Panc1 (cell line): ENCODE data around the gene RCL1. TPM values are rescaled to one million over a fixed set of nuclear protein-coding genes. Genes with fewer than 3 reads are reported as not detected.

Experiments
- ATAC-seq: fragments of 200-7000 bp; cut with Tn5 transposase; 2 replicates; pipeline ENCODE4 v1.9.1; 2020; ENCODE audit warnings: mild to moderate bottlenecking, moderate library complexity
- BruUV-seq: library from RNA; stranded (reverse); fragments of 400-500 nt; replicated peaks from 2 replicates; lab custom pipeline; 2021; lab: Mats Ljungman, UMichigan
- CTCF ChIA-PET: fragments of 300-600 bp; sonication (Branson Sonifier 250); formaldehyde crosslinking; loops from one replicate; lab custom pipeline; 2022; ENCODE audit warnings: antibody characterized with exemption; lab: Charles Lee
- POLR2A ChIA-PET: fragments of 300-600 bp; sonication (Branson Sonifier 250); formaldehyde crosslinking; loops from one replicate; lab custom pipeline; 2022; ENCODE audit warnings: antibody characterized with exemption; lab: Charles Lee
- DNase-seq: peaks from one replicate; pipeline ENCODE4 v3.0.0-alpha.2; 2010; ENCODE audit warnings: low read depth, low spot score
- H3K27ac ChIP-seq: 2 replicates; pipeline ENCODE4 v1.5.1; 2011; ENCODE audit warnings: mild to moderate bottlenecking, low read length, inconsistent platforms
- H3K27me3 ChIP-seq: fragments of 200-500 bp; sonication (Bioruptor generic); 2 replicates; pipeline ENCODE4 v1.6.0; 2014; ENCODE audit warnings: low read length, inconsistent platforms; ENCODE audit not compliant: control insufficient read depth, insufficient read depth
- H3K36me3 ChIP-seq: fragments of 200-500 bp; sonication (Bioruptor generic); 2 replicates; pipeline ENCODE4 v1.5.1; 2014; ENCODE audit warnings: inconsistent platforms, mild to moderate bottlenecking, low read length, moderate library complexity; ENCODE audit not compliant: control insufficient read depth, insufficient read depth
- H3K4me1 ChIP-seq: 2 replicates; pipeline ENCODE4 v1.5.1; 2011; ENCODE audit warnings: inconsistent platforms, mild to moderate bottlenecking, low read length, moderate library complexity; ENCODE audit not compliant: control insufficient read depth, insufficient read depth
- H3K4me3 ChIP-seq, 2 experiments: 2 replicates each; pipeline ENCODE4 v1.5.1; 2011 to 2012; ENCODE audit warnings: low read depth in 2 of 2, low read length in 2 of 2, mild to moderate bottlenecking in 2 of 2, inconsistent platforms in 1 of 2, moderate library complexity in 1 of 2
- H3K9me3 ChIP-seq: fragments of 200-500 bp; sonication (Bioruptor generic); 2 replicates; pipeline ENCODE4 v1.5.1; 2014; ENCODE audit warnings: low read depth, mild to moderate bottlenecking, inconsistent platforms, low read length, moderate library complexity; ENCODE audit not compliant: control insufficient read depth, insufficient read depth
- POLR2AphosphoS5 ChIP-seq: IDR thresholded peaks from 2 replicates; pipeline ENCODE4 v1.6.1; 2012; ENCODE audit warnings: mild to moderate bottlenecking, low read depth, low read length, moderate library complexity
- SIN3A ChIP-seq: IDR thresholded peaks from 2 replicates; pipeline ENCODE4 v1.6.1; 2012; ENCODE audit warnings: low read depth, mild to moderate bottlenecking, low read length, moderate library complexity, borderline replicate concordance; ENCODE audit not compliant: insufficient read depth
- TCF7L2 ChIP-seq: IDR thresholded peaks from 2 replicates; pipeline ENCODE4 v1.6.1; 2011; ENCODE audit warnings: mild to moderate bottlenecking, low read depth, low read length, inconsistent platforms
- in situ Hi-C: cut with HindIII; loops from 2 replicates; pipeline ENCODE4 v1.10.0; 2016; ENCODE audit warnings: low sequenced_read_pairs, low pct_unique_long_range_greater_than_20kb
- intact Hi-C: fragments of 100-400 bp; cut with micrococcal nuclease; formaldehyde crosslinking; loops from one replicate; pipeline ENCODE4 v1.10.0; 2022; ENCODE audit not compliant: unreplicated experiment
- total RNA-seq: library from RNA; stranded (reverse); gene quantifications from one replicate; pipeline ENCODE4 v1.2.1, GENCODE V29; 2021; ENCODE audit not compliant: unreplicated experiment
- TF ChIP-seq, protein P1 (sequence below): fragments of 450-650 bp; IDR thresholded peaks from 2 replicates; pipeline ENCODE4 v1.5.1; 2017; ENCODE audit warnings: mild to moderate bottlenecking
- TF ChIP-seq, protein P2 (sequence below), 2 experiments: IDR thresholded peaks; 2 replicates each; pipeline ENCODE4 v1.6.1; 2011 to 2012; ENCODE audit warnings: low read depth in 2 of 2, control low read depth in 1 of 2, low read length in 1 of 2, mild to moderate bottlenecking in 1 of 2, moderate library complexity in 1 of 2; ENCODE audit not compliant: insufficient read depth in 1 of 2

The RCL1 gene
- total RNA-seq, 1 experiment from 2014 or later: 11.2 TPM

DNA sequence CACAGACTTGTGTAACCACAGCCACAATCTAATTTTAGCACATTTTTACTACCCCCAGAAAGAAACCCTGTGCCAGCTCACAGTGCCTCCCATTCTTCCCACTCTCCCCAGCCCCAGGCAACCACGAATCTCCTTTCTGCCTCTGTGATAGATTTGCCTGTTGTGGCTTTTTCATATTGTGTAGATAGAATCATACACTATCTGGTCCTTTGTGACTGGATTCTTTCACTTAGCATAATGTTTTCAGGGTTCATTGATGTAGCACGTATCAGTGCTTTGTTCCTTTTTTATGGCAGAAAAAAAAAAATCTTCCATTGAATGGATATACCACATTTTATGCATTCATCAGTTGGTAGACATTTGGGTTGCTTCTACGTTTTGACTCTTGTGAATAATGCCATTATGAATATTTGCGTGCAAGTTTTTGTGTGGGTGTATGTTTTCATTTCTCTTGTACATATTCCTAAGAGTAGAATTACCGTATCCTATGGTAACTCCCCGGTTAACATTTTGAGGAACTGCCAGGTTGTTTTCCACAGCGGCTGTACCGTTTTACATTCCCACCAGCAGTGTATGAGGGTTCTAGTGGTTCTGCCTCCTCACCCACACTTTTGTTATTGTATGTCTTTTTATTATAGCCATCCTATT is 64.5 kb downstream of the RCL1 start:
- ATAC-seq (no peak), DNase-seq (no peak)
- Histone ChIP-seq H3K4me1 (no peaks in the 10 kb centered on the region), H3K4me3 (no peak overlapping the region), H3K9me3 (no peaks in the 10 kb centered on the region), H3K27me3 (no peaks in the 10 kb centered on the region), H3K36me3 (no peaks in the 10 kb centered on the region), H3K27ac (no peak overlapping the region)
- TF ChIP-seq POLR2AphosphoS5: no peak
- TF ChIP-seq, protein P1, sequence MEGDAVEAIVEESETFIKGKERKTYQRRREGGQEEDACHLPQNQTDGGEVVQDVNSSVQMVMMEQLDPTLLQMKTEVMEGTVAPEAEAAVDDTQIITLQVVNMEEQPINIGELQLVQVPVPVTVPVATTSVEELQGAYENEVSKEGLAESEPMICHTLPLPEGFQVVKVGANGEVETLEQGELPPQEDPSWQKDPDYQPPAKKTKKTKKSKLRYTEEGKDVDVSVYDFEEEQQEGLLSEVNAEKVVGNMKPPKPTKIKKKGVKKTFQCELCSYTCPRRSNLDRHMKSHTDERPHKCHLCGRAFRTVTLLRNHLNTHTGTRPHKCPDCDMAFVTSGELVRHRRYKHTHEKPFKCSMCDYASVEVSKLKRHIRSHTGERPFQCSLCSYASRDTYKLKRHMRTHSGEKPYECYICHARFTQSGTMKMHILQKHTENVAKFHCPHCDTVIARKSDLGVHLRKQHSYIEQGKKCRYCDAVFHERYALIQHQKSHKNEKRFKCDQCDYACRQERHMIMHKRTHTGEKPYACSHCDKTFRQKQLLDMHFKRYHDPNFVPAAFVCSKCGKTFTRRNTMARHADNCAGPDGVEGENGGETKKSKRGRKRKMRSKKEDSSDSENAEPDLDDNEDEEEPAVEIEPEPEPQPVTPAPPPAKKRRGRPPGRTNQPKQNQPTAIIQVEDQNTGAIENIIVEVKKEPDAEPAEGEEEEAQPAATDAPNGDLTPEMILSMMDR: no peak
- TF ChIP-seq, protein P2, sequence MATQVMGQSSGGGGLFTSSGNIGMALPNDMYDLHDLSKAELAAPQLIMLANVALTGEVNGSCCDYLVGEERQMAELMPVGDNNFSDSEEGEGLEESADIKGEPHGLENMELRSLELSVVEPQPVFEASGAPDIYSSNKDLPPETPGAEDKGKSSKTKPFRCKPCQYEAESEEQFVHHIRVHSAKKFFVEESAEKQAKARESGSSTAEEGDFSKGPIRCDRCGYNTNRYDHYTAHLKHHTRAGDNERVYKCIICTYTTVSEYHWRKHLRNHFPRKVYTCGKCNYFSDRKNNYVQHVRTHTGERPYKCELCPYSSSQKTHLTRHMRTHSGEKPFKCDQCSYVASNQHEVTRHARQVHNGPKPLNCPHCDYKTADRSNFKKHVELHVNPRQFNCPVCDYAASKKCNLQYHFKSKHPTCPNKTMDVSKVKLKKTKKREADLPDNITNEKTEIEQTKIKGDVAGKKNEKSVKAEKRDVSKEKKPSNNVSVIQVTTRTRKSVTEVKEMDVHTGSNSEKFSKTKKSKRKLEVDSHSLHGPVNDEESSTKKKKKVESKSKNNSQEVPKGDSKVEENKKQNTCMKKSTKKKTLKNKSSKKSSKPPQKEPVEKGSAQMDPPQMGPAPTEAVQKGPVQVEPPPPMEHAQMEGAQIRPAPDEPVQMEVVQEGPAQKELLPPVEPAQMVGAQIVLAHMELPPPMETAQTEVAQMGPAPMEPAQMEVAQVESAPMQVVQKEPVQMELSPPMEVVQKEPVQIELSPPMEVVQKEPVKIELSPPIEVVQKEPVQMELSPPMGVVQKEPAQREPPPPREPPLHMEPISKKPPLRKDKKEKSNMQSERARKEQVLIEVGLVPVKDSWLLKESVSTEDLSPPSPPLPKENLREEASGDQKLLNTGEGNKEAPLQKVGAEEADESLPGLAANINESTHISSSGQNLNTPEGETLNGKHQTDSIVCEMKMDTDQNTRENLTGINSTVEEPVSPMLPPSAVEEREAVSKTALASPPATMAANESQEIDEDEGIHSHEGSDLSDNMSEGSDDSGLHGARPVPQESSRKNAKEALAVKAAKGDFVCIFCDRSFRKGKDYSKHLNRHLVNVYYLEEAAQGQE (IDR thresholded peaks at IDR 0.05; ENCODE audit: insufficient read depth in 1 of 2, low read depth in 2 of 2, low read length in 1 of 2): no peak
- no peak for TF ChIP-seq SIN3A
- no peak for TF ChIP-seq TCF7L2
- in situ Hi-C loops (no loop called here), intact Hi-C loops (no loop called here)
- ChIA-PET POLR2A (no interaction called here), CTCF (no interaction called here)
- no TSS peak for BruUV-seq

DNA sequence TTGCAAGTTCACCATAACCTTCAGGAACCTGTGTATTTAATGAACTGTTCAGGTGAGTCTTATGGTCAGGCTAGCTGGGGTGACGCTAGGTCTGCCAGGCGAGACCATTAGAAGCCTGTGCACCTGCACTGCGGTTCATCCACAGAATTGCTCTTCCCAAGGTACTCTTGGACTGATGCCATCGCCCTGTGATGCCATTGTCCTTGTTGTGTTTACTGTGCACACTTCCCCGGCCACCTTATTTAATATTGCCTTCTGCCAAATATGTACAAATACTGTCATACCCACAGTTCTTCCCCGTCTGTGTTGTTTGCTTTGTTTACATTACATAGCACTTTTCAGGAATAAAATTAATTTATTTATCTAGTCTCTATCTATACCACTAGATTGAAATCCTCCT is 66.3 kb downstream of the RCL1 start:
- Histone ChIP-seq H3K27ac (no peak overlapping the region), H3K36me3 (no peaks in the 10 kb centered on the region), H3K9me3 (no peaks in the 10 kb centered on the region), H3K27me3 (no peaks in the 10 kb centered on the region), H3K4me1 (no peaks in the 10 kb centered on the region), H3K4me3 (no peak overlapping the region)
- TF ChIP-seq, protein P1: no peak
- TF ChIP-seq TCF7L2 (no peak), SIN3A (no peak), POLR2AphosphoS5 (no peak)
- TF ChIP-seq, protein P2 (IDR thresholded peaks at IDR 0.05; ENCODE audit: insufficient read depth in 1 of 2, low read depth in 2 of 2, low read length in 1 of 2): no peak
- in situ Hi-C loops (no loop called here), intact Hi-C loops (no loop called here)
- CTCF ChIA-PET: no interaction called here
- DNase-seq (no peak), ATAC-seq (no peak)
- BruUV-seq: no TSS peak
- POLR2A ChIA-PET: no interaction called here
